HTR-8/SVneo (cell line): ENCODE data around the gene SLC18A3.

Experiments used
- DNase-seq: peaks from one replicate; pipeline ENCODE4 v3.0.0; 2011; ENCODE audit warnings: low spot score, mixed read lengths; ENCODE audit not compliant: insufficient read length
- FAIRE-seq: peaks from 2 replicates; lab custom pipeline; 2011; peaks lifted over from hg19 to GRCh38; lab: Jason Lieb, UNC

The SLC18A3 gene

GRCh38 chr10:49647985-49648795, 38.1 kb downstream of the SLC18A3 start:
- DNase-seq (no peak), FAIRE-seq (no peak)

GRCh38 chr10:49649294-49649693, 39.2 kb downstream of the SLC18A3 start:
- no peak for DNase-seq
- no peak for FAIRE-seq

GRCh38 chr10:49649936-49650723, 40.0 kb downstream of the SLC18A3 start:
- peak; percentile 9 for FAIRE-seq
- no peak for DNase-seq

- DNase-seq = no peak
- FAIRE-seq = no peak
Measured at GRCh38 chr10:49650724-49651034, 40.6 kb downstream of the SLC18A3 start.

- FAIRE-seq = no peak
- no peak for DNase-seq
Measured at GRCh38 chr10:49651039-49651835, 41.1 kb downstream of the SLC18A3 start.

GRCh38 chr10:49651917-49652316, 41.8 kb downstream of the SLC18A3 start:
- DNase-seq (no peak), FAIRE-seq (no peak)

- no peak for FAIRE-seq
- no peak for DNase-seq
Measured at GRCh38 chr10:49652421-49653272, 42.5 kb downstream of the SLC18A3 start.

GRCh38 chr10:49653273-49653929, 43.3 kb downstream of the SLC18A3 start:
- DNase-seq = no peak
- no peak for FAIRE-seq

GRCh38 chr10:49654036-49654693, 44.1 kb downstream of the SLC18A3 start:
- FAIRE-seq (no peak), DNase-seq (no peak)

DNA sequence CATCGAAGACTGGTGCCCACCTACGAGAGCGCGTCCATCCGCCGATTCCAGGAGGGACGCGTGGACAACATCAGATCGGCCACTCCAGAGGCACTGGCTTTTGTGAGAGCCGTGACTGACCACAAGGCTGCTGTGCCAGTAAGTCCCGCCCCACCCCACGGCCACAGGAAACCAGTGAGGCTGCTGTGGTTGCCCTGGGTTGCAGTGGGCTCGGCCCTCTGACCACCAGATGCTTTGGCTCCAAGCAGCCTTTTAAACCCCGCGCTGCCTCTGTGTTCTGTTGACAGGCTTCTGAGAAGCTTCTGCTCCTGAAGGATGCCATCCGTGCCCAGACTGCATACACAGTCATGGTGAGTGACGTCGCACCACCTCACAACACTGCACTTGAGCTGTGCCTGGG, 45.0 kb downstream of the SLC18A3 start:
- DNase-seq = no peak
- FAIRE-seq = no peak

GRCh38 chr10:49656845-49657493, 46.9 kb downstream of the SLC18A3 start:
- FAIRE-seq (no peak), DNase-seq (no peak)

DNA sequence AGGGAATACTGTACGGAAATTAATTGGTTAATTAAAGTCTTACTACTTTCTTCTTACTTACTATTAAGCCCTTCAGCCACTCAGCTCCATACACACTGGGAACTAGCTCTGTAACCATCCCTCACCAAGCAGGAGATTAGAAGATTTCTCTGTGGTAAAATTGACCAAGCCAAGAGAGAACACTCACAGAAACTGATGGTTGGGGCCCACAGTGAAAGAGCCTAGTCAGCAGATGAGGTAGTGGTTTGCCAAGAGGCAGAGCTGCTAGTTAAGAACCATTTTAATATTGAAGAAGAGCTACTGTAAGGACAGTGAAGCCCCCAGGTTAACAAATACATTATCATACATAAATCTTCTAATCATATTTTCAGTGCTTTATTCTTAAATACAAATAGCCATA, 47.5 kb downstream of the SLC18A3 start:
- FAIRE-seq (no peak), DNase-seq (no peak)

- FAIRE-seq = no peak
- DNase-seq = no peak
Measured at GRCh38 chr10:49661140-49661856, 51.2 kb downstream of the SLC18A3 start.
